WTC11 (cell line): Measurements from ENCODE around the gene WLS. TPM values are rescaled to one million over a fixed set of nuclear protein-coding genes. Genes with fewer than 3 reads are reported as not detected.

Experiments used
- ATAC-seq: fragments of 200-7000 bp; cut with Tn5 transposase; 2 replicates; pipeline ENCODE4 v1.10.0; 2021; ENCODE audit warnings: mild to moderate bottlenecking, moderate library complexity
- CTCF ChIA-PET: fragments of 300-600 bp; sonication (Branson Sonifier 250); formaldehyde crosslinking; loops from one replicate; lab custom pipeline; 2021; ENCODE audit warnings: antibody characterized with exemption; lab: Charles Lee
- POLR2A ChIA-PET: fragments of 350-600 bp; sonication (Branson Sonifier 250); formaldehyde crosslinking; loops from one replicate; lab custom pipeline; 2021; ENCODE audit warnings: antibody characterized with exemption; lab: Charles Lee
- DNase-seq: peaks from one replicate; pipeline ENCODE4 v3.0.0; 2021; ENCODE audit warnings: low spot score
- H3K27ac Mint-ChIP-seq: 2 replicates; pipeline ENCODE4 v1.8.0; 2021; ENCODE audit warnings: mixed read lengths
- H3K27me3 Mint-ChIP-seq: 2 replicates; pipeline ENCODE4 v1.8.0; 2021; ENCODE audit warnings: low read depth, mild to moderate bottlenecking, moderate library complexity, mixed read lengths
- H3K36me3 Mint-ChIP-seq: 2 replicates; pipeline ENCODE4 v1.8.0; 2021; ENCODE audit warnings: mixed read lengths
- H3K4me1 Mint-ChIP-seq: 2 replicates; pipeline ENCODE4 v1.8.0; 2022; ENCODE audit warnings: mixed read lengths
- H3K4me3 Mint-ChIP-seq: 2 replicates; pipeline ENCODE4 v1.8.0; 2021; ENCODE audit warnings: mild to moderate bottlenecking, moderate library complexity, mixed read lengths
- H3K9me3 Mint-ChIP-seq: 2 replicates; pipeline ENCODE4 v1.8.0; 2021; ENCODE audit warnings: mixed read lengths
- ELF4 ChIP-seq: sonication (generic); formaldehyde crosslinking; IDR thresholded peaks from 2 replicates; pipeline ENCODE4 v1.8.1; 2022; ENCODE audit warnings: low read depth, mild to moderate bottlenecking, moderate library complexity, missing genetic modification reagents
- HMGA2 ChIP-seq: fragments of 250-450 bp; sonication (Bioruptor Pico); IDR thresholded peaks from 2 replicates; pipeline ENCODE4 v1.4.0; 2021; ENCODE audit warnings: mild to moderate bottlenecking, moderate library complexity
- IRF2 ChIP-seq: sonication (generic); formaldehyde crosslinking; IDR thresholded peaks from 2 replicates; pipeline ENCODE4 v1.8.0; 2022; ENCODE audit warnings: low read depth, missing genetic modification reagents, borderline replicate concordance
- JUN ChIP-seq: sonication (generic); formaldehyde crosslinking; IDR thresholded peaks from 2 replicates; pipeline ENCODE4 v1.8.0; 2023; ENCODE audit warnings: mild to moderate bottlenecking, missing genetic modification reagents
- NFYB ChIP-seq: sonication (generic); formaldehyde crosslinking; conservative IDR thresholded peaks from 2 replicates; pipeline ENCODE4 v1.8.0; 2022; ENCODE audit warnings: low read depth, missing genetic modification reagents
- NR2C2 ChIP-seq: sonication (generic); formaldehyde crosslinking; IDR thresholded peaks from 2 replicates; pipeline ENCODE4 v1.8.0; 2022; ENCODE audit warnings: mild to moderate bottlenecking, missing genetic modification reagents
- SMAD3 ChIP-seq: sonication (generic); formaldehyde crosslinking; IDR thresholded peaks from 2 replicates; pipeline ENCODE4 v1.8.0; 2022; ENCODE audit warnings: missing genetic modification reagents, mild to moderate bottlenecking, borderline replicate concordance
- TEAD4 ChIP-seq: sonication (generic); formaldehyde crosslinking; IDR thresholded peaks from 2 replicates; pipeline ENCODE4 v1.8.0; 2022; ENCODE audit warnings: mild to moderate bottlenecking, missing genetic modification reagents
- ZNF121 ChIP-seq: sonication (generic); formaldehyde crosslinking; IDR thresholded peaks from 2 replicates; pipeline ENCODE4 v1.8.0; 2023; ENCODE audit warnings: missing genetic modification reagents
- ZNF219 ChIP-seq: sonication (generic); formaldehyde crosslinking; IDR thresholded peaks from 2 replicates; pipeline ENCODE4 v1.8.0; 2023; ENCODE audit warnings: missing genetic modification reagents, mild to moderate bottlenecking, borderline replicate concordance
- ZNF232 ChIP-seq: sonication (generic); formaldehyde crosslinking; IDR thresholded peaks from 2 replicates; pipeline ENCODE4 v1.8.0; 2022; ENCODE audit warnings: mild to moderate bottlenecking, missing genetic modification reagents
- ZNF317 ChIP-seq: sonication (generic); formaldehyde crosslinking; IDR thresholded peaks from 2 replicates; pipeline ENCODE4 v1.8.1; 2023; ENCODE audit warnings: low read depth, mild to moderate bottlenecking, moderate library complexity, missing genetic modification reagents, borderline replicate concordance
- ZNF423 ChIP-seq: fragments of 250-450 bp; sonication (Bioruptor Pico); IDR thresholded peaks from 2 replicates; pipeline ENCODE4 v2.1.2; 2022; ENCODE audit warnings: mild to moderate bottlenecking, moderate library complexity
- total RNA-seq: library from RNA; stranded (reverse); gene quantifications from 3 replicates; pipeline ENCODE4 v1.2.3, GENCODE V29; 2021
- TF ChIP-seq, protein P1 (sequence below): sonication (generic); formaldehyde crosslinking; IDR thresholded peaks from 2 replicates; pipeline ENCODE4 v1.8.1; 2022; ENCODE audit warnings: missing genetic modification reagents, borderline replicate concordance
- TF ChIP-seq, protein P2 (sequence below): sonication (generic); formaldehyde crosslinking; IDR thresholded peaks from 2 replicates; pipeline ENCODE4 v1.8.1; 2023; ENCODE audit warnings: mild to moderate bottlenecking, missing genetic modification reagents
- TF ChIP-seq, protein P3 (sequence below): sonication (generic); formaldehyde crosslinking; IDR thresholded peaks from 2 replicates; pipeline ENCODE4 v1.8.0; 2022; ENCODE audit warnings: mild to moderate bottlenecking, missing genetic modification reagents
- TF ChIP-seq, protein P4 (sequence below): sonication (generic); formaldehyde crosslinking; IDR thresholded peaks from 2 replicates; pipeline ENCODE4 v1.8.1; 2022; ENCODE audit warnings: low read depth, missing genetic modification reagents, borderline replicate concordance
- TF ChIP-seq, protein P5 (sequence below): sonication (generic); formaldehyde crosslinking; IDR thresholded peaks from 2 replicates; pipeline ENCODE4 v1.8.0; 2022; ENCODE audit warnings: mild to moderate bottlenecking, missing genetic modification reagents
- TF ChIP-seq, protein P6 (sequence below): fragments of 250-450 bp; sonication (Bioruptor Pico); conservative IDR thresholded peaks from 2 replicates; pipeline ENCODE4 v1.9.0; 2021; ENCODE audit warnings: mild to moderate bottlenecking
- TF ChIP-seq, protein P7 (sequence below): sonication (generic); formaldehyde crosslinking; IDR thresholded peaks from 2 replicates; pipeline ENCODE4 v1.8.0; 2022; ENCODE audit warnings: missing genetic modification reagents

Gene WLS
- total RNA-seq, 1 experiment from 2014 or later: 4.5 TPM

DNA sequence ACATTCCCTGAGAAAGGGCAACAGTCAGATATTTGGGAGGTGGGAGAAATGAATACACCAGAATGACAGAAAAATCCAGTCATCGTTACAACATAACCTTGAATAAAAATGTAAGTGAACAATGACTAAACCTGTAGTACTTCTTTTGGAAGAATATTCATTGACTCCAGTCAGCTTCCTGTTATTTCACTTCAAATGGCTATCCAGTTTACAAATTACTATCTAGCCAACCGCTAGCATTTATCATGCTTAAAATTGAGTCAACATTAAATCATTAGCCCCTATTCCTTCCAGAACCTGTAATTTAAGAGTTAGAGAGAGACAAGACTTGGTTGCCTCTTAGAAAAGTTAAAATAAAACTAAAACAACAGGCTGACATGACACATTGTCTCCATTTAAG lies 33.6 kb downstream of the WLS start:
- Mint-ChIP-seq H3K36me3 (no peaks in the 10 kb centered on the region), H3K27me3 (no peaks in the 10 kb centered on the region; the same call in 1 of the 2 replicates), H3K4me3 (no peak overlapping the region), H3K27ac (no peak overlapping the region), H3K9me3 (no peaks in the 10 kb centered on the region), H3K4me1 (peaks cover 25% of the 10 kb centered on the region)
- TF ChIP-seq, protein P1, sequence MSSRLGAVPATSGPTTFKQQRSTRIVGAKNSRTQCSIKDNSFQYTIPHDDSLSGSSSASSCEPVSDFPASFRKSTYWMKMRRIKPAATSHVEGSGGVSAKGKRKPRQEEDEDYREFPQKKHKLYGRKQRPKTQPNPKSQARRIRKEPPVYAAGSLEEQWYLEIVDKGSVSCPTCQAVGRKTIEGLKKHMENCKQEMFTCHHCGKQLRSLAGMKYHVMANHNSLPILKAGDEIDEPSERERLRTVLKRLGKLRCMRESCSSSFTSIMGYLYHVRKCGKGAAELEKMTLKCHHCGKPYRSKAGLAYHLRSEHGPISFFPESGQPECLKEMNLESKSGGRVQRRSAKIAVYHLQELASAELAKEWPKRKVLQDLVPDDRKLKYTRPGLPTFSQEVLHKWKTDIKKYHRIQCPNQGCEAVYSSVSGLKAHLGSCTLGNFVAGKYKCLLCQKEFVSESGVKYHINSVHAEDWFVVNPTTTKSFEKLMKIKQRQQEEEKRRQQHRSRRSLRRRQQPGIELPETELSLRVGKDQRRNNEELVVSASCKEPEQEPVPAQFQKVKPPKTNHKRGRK: no peak
- no peak for TF ChIP-seq SMAD3 (CRISPR knock-in tag)
- no peak for TF ChIP-seq ELF4 (CRISPR knock-in tag)
- TF ChIP-seq, protein P2, sequence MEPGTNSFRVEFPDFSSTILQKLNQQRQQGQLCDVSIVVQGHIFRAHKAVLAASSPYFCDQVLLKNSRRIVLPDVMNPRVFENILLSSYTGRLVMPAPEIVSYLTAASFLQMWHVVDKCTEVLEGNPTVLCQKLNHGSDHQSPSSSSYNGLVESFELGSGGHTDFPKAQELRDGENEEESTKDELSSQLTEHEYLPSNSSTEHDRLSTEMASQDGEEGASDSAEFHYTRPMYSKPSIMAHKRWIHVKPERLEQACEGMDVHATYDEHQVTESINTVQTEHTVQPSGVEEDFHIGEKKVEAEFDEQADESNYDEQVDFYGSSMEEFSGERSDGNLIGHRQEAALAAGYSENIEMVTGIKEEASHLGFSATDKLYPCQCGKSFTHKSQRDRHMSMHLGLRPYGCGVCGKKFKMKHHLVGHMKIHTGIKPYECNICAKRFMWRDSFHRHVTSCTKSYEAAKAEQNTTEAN (CRISPR knock-in tag): no peak
- no peak for TF ChIP-seq NR2C2 (CRISPR knock-in tag)
- TF ChIP-seq NFYB (CRISPR knock-in tag): no peak
- no peak for TF ChIP-seq HMGA2 (CRISPR knock-in tag)
- no peak for TF ChIP-seq JUN (CRISPR knock-in tag)
- TF ChIP-seq TEAD4 (CRISPR knock-in tag): no peak
- TF ChIP-seq IRF2 (CRISPR knock-in tag): no peak
- no peak for TF ChIP-seq ZNF232 (CRISPR knock-in tag)
- TF ChIP-seq, protein P3, sequence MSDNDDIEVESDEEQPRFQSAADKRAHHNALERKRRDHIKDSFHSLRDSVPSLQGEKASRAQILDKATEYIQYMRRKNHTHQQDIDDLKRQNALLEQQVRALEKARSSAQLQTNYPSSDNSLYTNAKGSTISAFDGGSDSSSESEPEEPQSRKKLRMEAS (CRISPR knock-in tag): no peak
- TF ChIP-seq, protein P4, sequence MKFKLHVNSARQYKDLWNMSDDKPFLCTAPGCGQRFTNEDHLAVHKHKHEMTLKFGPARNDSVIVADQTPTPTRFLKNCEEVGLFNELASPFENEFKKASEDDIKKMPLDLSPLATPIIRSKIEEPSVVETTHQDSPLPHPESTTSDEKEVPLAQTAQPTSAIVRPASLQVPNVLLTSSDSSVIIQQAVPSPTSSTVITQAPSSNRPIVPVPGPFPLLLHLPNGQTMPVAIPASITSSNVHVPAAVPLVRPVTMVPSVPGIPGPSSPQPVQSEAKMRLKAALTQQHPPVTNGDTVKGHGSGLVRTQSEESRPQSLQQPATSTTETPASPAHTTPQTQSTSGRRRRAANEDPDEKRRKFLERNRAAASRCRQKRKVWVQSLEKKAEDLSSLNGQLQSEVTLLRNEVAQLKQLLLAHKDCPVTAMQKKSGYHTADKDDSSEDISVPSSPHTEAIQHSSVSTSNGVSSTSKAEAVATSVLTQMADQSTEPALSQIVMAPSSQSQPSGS (CRISPR knock-in tag): no peak
- TF ChIP-seq, protein P5, sequence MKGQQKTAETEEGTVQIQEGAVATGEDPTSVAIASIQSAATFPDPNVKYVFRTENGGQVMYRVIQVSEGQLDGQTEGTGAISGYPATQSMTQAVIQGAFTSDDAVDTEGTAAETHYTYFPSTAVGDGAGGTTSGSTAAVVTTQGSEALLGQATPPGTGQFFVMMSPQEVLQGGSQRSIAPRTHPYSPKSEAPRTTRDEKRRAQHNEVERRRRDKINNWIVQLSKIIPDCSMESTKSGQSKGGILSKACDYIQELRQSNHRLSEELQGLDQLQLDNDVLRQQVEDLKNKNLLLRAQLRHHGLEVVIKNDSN (CRISPR knock-in tag): no peak
- TF ChIP-seq, protein P6, sequence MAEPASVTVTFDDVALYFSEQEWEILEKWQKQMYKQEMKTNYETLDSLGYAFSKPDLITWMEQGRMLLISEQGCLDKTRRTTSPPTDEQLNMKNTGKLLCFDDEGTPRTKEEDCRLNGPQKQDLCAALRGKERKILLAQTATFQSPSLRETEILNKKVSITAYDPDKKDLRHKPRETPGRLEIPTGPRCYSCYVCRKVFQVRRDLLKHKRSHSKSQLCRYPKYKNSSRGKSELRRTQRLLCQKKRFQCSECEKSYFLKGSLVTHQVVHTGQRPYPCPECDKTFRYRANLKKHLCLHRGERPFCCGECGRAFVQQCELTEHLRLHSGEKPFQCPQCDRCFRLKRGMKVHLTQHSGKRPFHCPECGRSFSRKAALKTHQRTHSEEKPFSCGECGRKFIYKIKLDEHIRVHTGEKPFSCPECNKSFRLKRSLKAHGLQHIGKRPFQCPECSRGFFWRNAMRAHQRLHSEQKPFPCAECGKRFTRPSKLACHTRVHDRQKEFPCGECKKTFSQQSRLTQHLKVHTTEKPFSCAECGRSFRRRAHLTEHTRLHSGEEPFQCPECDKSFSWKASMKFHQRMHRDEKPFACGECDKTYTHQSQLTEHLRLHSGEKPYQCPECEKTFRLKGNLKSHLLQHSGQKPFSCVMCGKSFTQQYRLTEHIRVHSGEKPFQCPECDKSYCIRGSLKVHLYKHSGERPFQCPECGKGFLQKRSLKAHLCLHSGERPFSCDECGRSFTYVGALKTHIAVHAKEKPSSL (CRISPR knock-in tag): no peak
- no peak for TF ChIP-seq ZNF219 (CRISPR knock-in tag)
- no peak for TF ChIP-seq ZNF121 (CRISPR knock-in tag)
- TF ChIP-seq ZNF317: no peak
- TF ChIP-seq, protein P7, sequence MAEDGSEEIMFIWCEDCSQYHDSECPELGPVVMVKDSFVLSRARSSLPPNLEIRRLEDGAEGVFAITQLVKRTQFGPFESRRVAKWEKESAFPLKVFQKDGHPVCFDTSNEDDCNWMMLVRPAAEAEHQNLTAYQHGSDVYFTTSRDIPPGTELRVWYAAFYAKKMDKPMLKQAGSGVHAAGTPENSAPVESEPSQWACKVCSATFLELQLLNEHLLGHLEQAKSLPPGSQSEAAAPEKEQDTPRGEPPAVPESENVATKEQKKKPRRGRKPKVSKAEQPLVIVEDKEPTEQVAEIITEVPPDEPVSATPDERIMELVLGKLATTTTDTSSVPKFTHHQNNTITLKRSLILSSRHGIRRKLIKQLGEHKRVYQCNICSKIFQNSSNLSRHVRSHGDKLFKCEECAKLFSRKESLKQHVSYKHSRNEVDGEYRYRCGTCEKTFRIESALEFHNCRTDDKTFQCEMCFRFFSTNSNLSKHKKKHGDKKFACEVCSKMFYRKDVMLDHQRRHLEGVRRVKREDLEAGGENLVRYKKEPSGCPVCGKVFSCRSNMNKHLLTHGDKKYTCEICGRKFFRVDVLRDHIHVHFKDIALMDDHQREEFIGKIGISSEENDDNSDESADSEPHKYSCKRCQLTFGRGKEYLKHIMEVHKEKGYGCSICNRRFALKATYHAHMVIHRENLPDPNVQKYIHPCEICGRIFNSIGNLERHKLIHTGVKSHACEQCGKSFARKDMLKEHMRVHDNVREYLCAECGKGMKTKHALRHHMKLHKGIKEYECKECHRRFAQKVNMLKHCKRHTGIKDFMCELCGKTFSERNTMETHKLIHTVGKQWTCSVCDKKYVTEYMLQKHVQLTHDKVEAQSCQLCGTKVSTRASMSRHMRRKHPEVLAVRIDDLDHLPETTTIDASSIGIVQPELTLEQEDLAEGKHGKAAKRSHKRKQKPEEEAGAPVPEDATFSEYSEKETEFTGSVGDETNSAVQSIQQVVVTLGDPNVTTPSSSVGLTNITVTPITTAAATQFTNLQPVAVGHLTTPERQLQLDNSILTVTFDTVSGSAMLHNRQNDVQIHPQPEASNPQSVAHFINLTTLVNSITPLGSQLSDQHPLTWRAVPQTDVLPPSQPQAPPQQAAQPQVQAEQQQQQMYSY (CRISPR knock-in tag): no peak
- no peak for TF ChIP-seq ZNF423 (CRISPR knock-in tag)
- DNase-seq: no peak
- ChIA-PET POLR2A (no interaction called here), CTCF (no interaction called here)
- no peak for ATAC-seq
